T-helper 1 cell (primary cell): ENCODE results near the gene LPCAT2.

Experiments used
- DNase-seq, 5 donors: peaks; one replicate each; pipeline ENCODE4 v3.0.0-alpha.2; 2012 to 2020

Gene LPCAT2

GRCh38 chr16:55559233-55559632 lies 50.4 kb downstream of the LPCAT2 start:
- DNase-seq: no peak

- DNase-seq: no peak
Observed at GRCh38 chr16:55559933-55560516, 51.2 kb downstream of the LPCAT2 start.

- DNase-seq: no peak
Observed at GRCh38 chr16:55561319-55561848, 52.5 kb downstream of the LPCAT2 start.

- DNase-seq: no peak
Observed at GRCh38 chr16:55562936-55563335, 54.1 kb downstream of the LPCAT2 start.

DNA sequence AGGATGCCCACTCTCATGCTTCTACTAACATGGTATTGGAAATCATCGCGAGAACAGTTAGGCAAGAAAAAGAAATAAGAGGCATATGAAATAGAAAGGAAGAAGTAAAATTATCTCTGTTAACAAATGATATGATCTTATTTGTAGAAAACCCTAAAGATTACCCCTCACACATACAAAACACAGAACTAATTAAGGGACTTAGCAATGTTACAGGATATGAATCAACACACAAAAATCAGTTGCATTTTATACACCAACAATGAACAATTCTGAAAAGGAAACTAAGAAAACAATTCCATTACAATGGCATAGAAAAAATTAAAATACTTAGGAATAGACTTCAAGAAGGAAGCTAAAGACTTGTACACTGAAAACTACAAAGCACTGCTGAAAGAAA lies 54.9 kb downstream of the LPCAT2 start:
- no peak for DNase-seq

DNA sequence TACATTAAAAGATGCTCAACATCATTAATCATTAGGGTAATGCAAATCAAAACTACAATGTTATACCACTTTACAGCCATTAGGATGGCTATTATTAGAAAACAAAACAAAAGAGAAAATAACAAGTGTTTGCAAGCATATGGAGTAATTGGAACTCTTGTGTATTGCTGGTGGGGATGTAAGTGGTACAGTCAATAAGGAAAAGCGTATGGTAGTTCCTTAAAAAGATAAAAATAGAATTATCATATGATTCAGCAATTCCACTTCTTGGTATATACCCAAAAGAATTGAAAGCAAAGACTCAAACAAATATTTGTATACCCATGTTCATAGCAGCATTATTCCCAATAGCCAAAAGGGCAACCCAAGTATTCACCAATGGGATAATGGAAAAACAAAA lies 56.2 kb downstream of the LPCAT2 start:
- DNase-seq: no peak

GRCh38 chr16:55566432-55567175 lies 57.7 kb downstream of the LPCAT2 start, which contains the start of gene CAPNS2:
TSS of gene CAPNS2 (plus strand) at chr16:55566684. CDS start at chr16:55566757, 73 bp downstream.
- DNase-seq: no peak

DNA sequence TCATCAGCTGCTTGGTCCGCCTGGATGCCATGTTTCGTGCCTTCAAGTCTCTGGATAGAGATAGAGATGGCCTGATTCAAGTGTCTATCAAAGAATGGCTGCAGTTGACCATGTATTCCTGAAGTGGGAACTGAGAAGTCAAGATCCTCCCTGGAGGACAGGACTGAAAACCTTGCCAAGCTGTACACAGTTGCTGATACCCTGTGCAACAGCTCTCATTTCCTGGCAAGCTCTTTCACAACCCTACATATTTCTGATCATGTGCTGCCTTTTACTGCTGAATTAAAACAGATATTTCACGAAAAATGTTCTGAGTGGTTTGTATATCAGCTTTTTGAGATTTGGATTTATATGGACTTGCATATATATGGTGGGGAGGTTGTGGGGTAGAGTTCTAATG lies 58.5 kb downstream of the LPCAT2 start:
- no peak for DNase-seq

GRCh38 chr16:55568207-55568606 lies 59.3 kb downstream of the LPCAT2 start:
- DNase-seq: no peak

DNA sequence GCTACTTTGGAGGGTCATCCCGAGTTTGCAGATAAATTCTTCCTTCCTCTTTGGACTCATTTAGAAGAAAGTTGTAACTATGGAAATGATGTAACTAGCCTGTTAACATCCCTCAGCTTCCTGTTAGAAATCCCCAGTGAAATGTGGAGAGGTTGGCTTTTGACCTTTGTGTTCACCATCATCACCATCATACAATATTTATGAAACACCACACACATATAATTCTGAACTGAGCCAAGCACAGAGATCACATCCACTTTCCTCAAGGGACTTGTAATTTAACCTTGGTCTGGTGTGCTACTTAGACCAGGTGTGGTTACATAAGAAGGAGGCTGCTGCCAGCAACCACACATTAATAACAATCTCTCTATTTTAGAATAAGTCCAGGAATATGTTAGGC lies 60.2 kb downstream of the LPCAT2 start:
- DNase-seq: no peak

DNA sequence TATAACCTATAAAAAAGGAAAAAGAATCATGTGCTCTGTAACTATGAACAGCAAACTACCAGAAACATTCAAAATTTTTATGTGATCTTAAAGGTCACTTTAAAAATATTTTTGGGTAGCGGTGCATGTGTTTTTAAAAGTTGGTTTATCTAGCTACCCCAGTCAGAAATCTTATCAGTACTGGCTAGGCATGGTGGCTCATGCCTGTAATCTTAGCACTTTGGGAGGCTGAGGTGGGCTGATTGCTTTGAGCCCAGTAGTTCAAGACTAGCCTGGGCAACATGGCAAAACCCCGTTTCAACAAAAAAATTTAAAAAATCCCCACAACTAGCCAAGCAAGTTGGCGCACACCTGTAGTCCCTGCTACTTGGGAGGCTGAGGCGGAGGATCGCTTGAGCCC lies 61.3 kb downstream of the LPCAT2 start:
- no peak for DNase-seq

GRCh38 chr16:55571191-55571897 lies 62.5 kb downstream of the LPCAT2 start:
- no peak for DNase-seq

- DNase-seq: no peak
Observed at GRCh38 chr16:55572439-55572838, 63.6 kb downstream of the LPCAT2 start.

GRCh38 chr16:55574811-55575210 lies 65.9 kb downstream of the LPCAT2 start:
- no peak for DNase-seq

DNA sequence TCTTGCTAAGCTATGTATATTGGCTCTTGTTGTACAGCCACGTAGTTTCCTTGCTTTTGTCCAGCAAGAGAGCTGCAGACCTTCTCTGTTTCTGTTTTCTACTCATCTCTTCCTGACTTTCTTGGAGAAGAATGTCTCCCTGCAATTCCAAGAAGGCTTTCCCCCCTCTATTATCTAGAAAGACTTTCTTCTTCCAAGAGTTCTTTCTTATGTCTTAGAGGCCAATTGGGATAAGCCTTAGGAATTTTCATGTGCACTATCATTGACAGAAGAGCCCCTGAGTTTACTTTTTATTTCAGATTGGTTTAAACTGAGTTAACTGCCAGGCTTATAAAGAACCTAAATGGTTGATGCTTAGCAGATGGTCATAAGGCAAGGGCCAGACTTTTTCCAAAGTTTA lies 66.6 kb downstream of the LPCAT2 start:
- no peak for DNase-seq

DNA sequence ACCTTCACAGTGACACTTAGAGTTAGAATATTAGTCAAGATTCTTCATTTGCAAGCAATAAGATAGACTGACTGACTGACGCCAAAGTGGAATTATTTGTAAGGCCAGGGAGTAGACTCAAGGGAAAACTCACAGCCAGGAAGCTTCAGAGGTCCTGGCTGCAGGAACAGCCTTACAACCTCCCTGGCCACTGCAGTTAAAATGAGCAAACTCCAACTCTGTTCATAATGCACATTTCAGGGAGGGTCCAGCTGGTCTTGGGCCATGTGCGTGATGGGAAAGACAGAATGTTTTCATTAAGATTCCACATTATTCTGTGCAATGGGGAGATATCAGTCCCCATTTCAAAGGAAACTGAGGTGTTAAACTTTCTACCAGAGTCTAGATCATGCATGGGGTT lies 67.5 kb downstream of the LPCAT2 start:
- no peak for DNase-seq

DNA sequence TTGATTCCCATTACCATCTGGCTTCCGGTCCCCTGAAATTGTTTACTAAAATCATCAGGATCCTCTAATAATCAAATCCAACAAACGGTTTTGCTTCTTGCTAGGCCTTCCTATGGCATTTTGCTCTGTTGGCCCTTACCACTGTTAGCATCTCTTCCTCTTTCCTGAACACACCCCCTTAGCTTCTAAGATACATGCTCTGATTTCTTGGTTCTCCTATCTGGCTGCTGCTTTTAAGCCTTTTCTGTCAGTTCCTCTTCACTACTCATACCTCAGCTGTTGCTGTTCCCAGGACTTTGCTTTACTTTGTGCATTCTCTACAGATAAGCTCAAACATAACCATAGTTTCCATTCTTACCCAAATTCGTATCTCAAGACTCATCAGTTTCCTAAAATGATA lies 69.0 kb downstream of the LPCAT2 start:
- DNase-seq: no peak

GRCh38 chr16:55585631-55586030 lies 76.8 kb downstream of the LPCAT2 start:
- no peak for DNase-seq

DNA sequence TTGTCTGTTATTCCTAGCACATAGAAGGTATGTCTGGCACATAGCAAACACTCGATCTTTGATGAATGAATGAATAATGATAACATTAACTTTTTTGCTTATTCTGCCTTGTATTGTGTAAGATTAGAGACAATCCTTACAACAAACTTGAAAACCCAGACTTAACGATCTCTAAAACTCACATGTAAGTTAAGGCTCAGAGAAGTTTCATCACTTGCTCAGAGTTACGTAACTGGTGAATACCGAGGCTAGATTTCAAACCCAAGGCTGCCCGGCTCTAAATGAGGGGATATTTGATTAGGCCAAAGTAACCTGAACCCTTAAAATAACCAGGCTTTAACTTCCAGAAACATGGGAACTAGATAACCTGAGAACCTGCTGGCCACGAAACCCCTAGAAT lies 79.9 kb downstream of the LPCAT2 start:
- DNase-seq: no peak

DNA sequence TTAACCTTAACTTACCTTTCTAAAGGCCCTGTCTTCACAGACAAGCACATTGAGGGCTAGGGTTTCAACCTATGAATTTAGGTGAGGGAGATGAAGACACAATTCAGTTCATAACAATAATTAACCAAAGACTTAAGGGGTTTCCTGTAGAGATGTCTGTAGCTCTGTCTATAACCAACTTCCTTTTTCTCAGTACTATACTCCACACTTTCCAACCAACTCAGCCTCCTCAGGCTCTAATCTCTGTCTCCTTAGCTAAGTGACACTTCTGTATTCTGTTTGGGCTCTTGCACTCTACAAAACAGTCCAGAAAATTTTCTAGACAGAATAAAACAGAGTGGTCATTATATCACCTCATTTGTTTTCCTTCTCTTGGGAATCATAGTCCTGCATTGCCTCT lies 83.4 kb downstream of the LPCAT2 start:
- no peak for DNase-seq

DNA sequence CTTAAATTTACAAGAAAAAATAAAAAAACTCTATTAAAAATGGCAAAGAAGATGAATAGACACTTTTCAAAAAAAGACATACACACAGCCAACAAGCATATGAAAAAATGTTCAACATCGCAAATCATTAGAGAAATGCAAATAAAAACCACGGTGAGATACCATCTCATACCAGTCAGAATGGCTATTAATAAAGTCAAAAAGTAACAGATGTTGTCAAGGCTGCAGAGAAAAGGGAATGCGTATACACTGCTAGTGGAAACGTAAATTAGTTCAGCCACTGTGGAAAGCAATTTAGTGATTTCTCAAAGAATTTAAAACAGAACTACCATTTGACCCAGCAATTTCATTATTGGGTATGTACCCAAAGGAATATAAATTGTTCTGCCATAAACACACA lies 89.1 kb downstream of the LPCAT2 start:
- DNase-seq: no peak

- no peak for DNase-seq
Observed at GRCh38 chr16:55605754-55606336, 97.0 kb downstream of the LPCAT2 start.

DNA sequence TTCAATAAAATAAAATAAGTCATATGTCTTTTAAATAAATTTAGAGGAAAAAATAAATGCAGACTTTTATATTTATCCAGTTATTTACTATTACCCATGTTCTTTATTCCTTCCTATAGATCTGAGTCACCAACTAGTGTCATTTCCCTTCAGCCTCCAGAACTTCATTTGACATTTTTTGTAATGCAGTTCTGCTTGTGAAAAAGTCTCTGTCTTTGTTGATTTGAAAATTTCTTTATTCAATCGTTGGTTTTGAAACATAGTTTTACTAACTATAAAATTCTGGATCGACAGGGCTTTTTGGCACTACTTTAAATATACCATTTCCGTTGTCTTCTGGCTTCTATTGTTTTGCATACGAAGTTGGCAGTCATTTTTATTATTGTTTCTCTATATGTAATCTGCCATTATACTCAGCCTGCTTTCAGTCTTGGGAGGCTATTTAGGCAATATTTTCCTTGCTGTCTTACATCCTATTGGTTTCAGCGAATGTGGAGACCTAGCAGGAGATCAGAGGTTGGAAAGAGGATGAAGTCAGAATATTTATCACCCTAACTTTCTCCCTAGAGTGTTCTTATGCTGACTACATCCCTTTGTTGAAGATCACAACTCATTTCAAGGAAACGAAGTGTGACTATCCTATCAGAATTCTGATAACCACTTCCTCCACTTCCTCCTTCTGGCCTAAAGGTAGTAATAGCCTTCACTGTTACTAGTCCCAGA lies 104.9 kb downstream of the LPCAT2 start:
- DNase-seq: no peak
